HepG2 (cell line): Measurements from ENCODE around the gene GDA. TPM values are rescaled to one million over a fixed set of nuclear protein-coding genes. Genes with fewer than 3 reads are reported as not detected.

Experiments used
- ARID4A ChIP-seq: sonication (generic); formaldehyde crosslinking; IDR thresholded peaks from 2 replicates; pipeline ENCODE4 v1.5.0; 2020; ENCODE audit warnings: mild to moderate bottlenecking, missing genetic modification reagents, borderline replicate concordance
- BORCS8-MEF2B ChIP-seq: sonication (generic); formaldehyde crosslinking; IDR thresholded peaks from 2 replicates; pipeline ENCODE4 v1.8.0; 2022; ENCODE audit warnings: mild to moderate bottlenecking, missing genetic modification reagents
- EHMT2 ChIP-seq: fragments of 200-600 bp; sonication (generic); IDR thresholded peaks from 2 replicates; pipeline ENCODE4 v1.7.0; 2017; ENCODE audit warnings: antibody characterized with exemption, low read depth, low read length, borderline replicate concordance
- IKZF5 ChIP-seq: IDR thresholded peaks from 2 replicates; pipeline ENCODE4 v1.6.1; 2018; ENCODE audit warnings: missing genetic modification reagents, mild to moderate bottlenecking, missing compliant biosample characterization
- KLF16 ChIP-seq, 2 experiments: sonication (generic) in 1 of 2; formaldehyde crosslinking in 1 of 2; IDR thresholded peaks; 2 replicates each; pipeline versions ENCODE4 v1.6.1 to v1.8.0; 2016 to 2023; ENCODE audit warnings: missing genetic modification reagents in 2 of 2, missing compliant biosample characterization in 1 of 2
- NFIB ChIP-seq: sonication (generic); formaldehyde crosslinking; IDR thresholded peaks from 2 replicates; pipeline ENCODE4 v1.9.0; 2021; ENCODE audit warnings: missing genetic modification reagents, mild to moderate bottlenecking, borderline replicate concordance
- ZNF687 ChIP-seq: sonication (generic); formaldehyde crosslinking; IDR thresholded peaks from 2 replicates; pipeline ENCODE4 v1.5.1; 2020; ENCODE audit warnings: mild to moderate bottlenecking, missing genetic modification reagents, moderate library complexity
- ZNF710 ChIP-seq: sonication (generic); formaldehyde crosslinking; IDR thresholded peaks from 2 replicates; pipeline ENCODE4 v1.5.0; 2020; ENCODE audit warnings: mild to moderate bottlenecking, missing genetic modification reagents, borderline replicate concordance
- ZNF761 ChIP-seq: sonication (generic); formaldehyde crosslinking; conservative IDR thresholded peaks from 2 replicates; pipeline ENCODE4 v1.4.0; 2020; ENCODE audit warnings: mild to moderate bottlenecking, missing genetic modification reagents
- ZNF891 ChIP-seq: sonication (generic); formaldehyde crosslinking; IDR thresholded peaks from 2 replicates; pipeline ENCODE4 v1.5.0; 2020; ENCODE audit warnings: mild to moderate bottlenecking, missing genetic modification reagents
- polyA plus RNA-seq, 8 experiments: library from polyadenylated mRNA; depleted of rRNA in 3 of 8; stranded (reverse) in 7 of 8; unstranded in 1 of 8; fragments of >200 nt; fragmentation: Illumina TruSeq in 4 of 8; extraction: Trizol in 4 of 8; gene quantifications; 2 replicates each; pipeline versions ENCODE4 v1.2.1 to v1.2.3, GENCODE V29; 2011 to 2016; ENCODE audit warnings: low read depth in 4 of 8, missing spikeins in 1 of 8, mixed read lengths in 1 of 8; ENCODE audit not compliant: insufficient read depth in 1 of 8
- total RNA-seq, 5 experiments: library from RNA; depleted of rRNA; stranded (reverse); fragments of >200 nt; fragmentation: Illumina TruSeq; extraction: Trizol; gene quantifications; 2 replicates each; pipeline ENCODE4 v1.2.3, GENCODE V29; 2016; ENCODE audit warnings: low read depth in 1 of 5

Gene GDA
- total and polyA plus RNA-seq, 2 of the 13 experiments (the other 11 are each of a cell fraction or from before 2014, with no cell fraction given): 0.15 to 0.99 TPM

GRCh38 chr9:72149231-72149975 is at the start of gene GDA (continued):
- peak; percentile 41 for TF ChIP-seq ARID4A
- peak; percentile 94 for TF ChIP-seq BORCS8-MEF2B (CRISPR knock-in tag)
- 0 out of 2 replicates have a peak, but pooled peaks have one; percentile 61 for TF ChIP-seq ZNF761 (CRISPR knock-in tag)
- TF ChIP-seq ZNF891 (CRISPR knock-in tag): peak; percentile 71; the same call in 1 of the 2 replicates
- TF ChIP-seq KLF16 (CRISPR knock-in tag; IDR thresholded peaks at IDR 0.05): peak in 1 of 2 experiments; percentile 80; a peak in 1 of 4 replicates
- peak; percentile 84 for TF ChIP-seq IKZF5 (CRISPR knock-in tag)
- TF ChIP-seq EHMT2: no peak
- TF ChIP-seq ZNF687: peak; percentile 99
- 0 out of 2 replicates have a peak, but pooled peaks have one; percentile 59 for TF ChIP-seq ZNF710 (CRISPR knock-in tag)
- TF ChIP-seq NFIB (CRISPR knock-in tag): no peak
